ENCODE data around the gene LRMDA. TPM values are rescaled to one million over a fixed set of nuclear protein-coding genes. Genes with fewer than 3 reads are reported as not detected.

The LRMDA gene
- total and polyA plus RNA-seq, 2 of the 8 experiments (the other 6 are each of a cell fraction or from before 2014, with no cell fraction given) = 0.86 to 2.8 TPM

- H3K4me1 ChIP-seq (replicated peaks in 1 of 4; ENCODE audit: control insufficient read depth in 3 of 4, insufficient read depth in 4 of 4, low read length in 3 of 4) = peaks cover 0 to 2% (median 0%) of the 10 kb centered on the region in 4 experiments; a peak in 1 of 7 replicates
Observed at GRCh38 chr10:76310588-76311080, 879.2 kb downstream of the LRMDA start.

More at GRCh38 chr10:76310588-76311080, 879.2 kb downstream of the LRMDA start:
- Histone ChIP-seq H4K8ac (ENCODE audit: extremely low read depth, insufficient read depth, low read length) (no peak overlapping the region), H2BK15ac (ENCODE audit: low read length) (no peak overlapping the region), H3K4me3 (ENCODE audit: extremely low read depth in 1 of 4, insufficient read depth in 2 of 4, low read depth in 3 of 4, low read length in 4 of 4) (no peak overlapping the region), H3K79me1 (ENCODE audit: low read depth, low read length) (no peaks in the 10 kb centered on the region), H3K9me3 (ENCODE audit: insufficient read depth in 2 of 2, low read depth in 1 of 2, low read length in 1 of 2) (no peaks in the 10 kb centered on the region), H3K18ac (ENCODE audit: extremely low read depth, low read length) (no peak overlapping the region), H3K27me3 (replicated peaks in 1 of 4; ENCODE audit: control insufficient read depth in 3 of 4, extremely low read depth in 1 of 4, insufficient read depth in 3 of 4, low read length in 3 of 4) (no peaks in the 10 kb centered on the region), H4K20me1 (replicated peaks in 1 of 2; ENCODE audit: control insufficient read depth in 1 of 2, insufficient read depth in 2 of 2, low read length in 2 of 2) (no peaks in the 10 kb centered on the region), H3K23ac (ENCODE audit: insufficient read length) (no peak overlapping the region), H4K91ac (replicated peaks; ENCODE audit: insufficient read length, low read length) (no peak overlapping the region), H3K4me2 (ENCODE audit: insufficient read depth in 1 of 2, low read depth in 2 of 2, low read length in 2 of 2) (no peak overlapping the region), H3K14ac (ENCODE audit: insufficient read length) (no peak overlapping the region), H2AFZ (ENCODE audit: low read length) (no peak overlapping the region), H2BK5ac (ENCODE audit: low read depth, low read length) (no peak overlapping the region), H2BK12ac (ENCODE audit: low read depth, low read length) (no peak overlapping the region), H3K27ac (ENCODE audit: low read depth, low read length) (no peak overlapping the region), H3K36me3 (ENCODE audit: control insufficient read depth in 2 of 4, insufficient read depth in 4 of 4, low read length in 3 of 4) (no peaks in the 10 kb centered on the region), H3K9ac (replicated peaks in 1 of 4; ENCODE audit: extremely low read depth in 1 of 4, low read depth in 3 of 4, low read length in 3 of 4) (no peak overlapping the region), H4K5ac (ENCODE audit: insufficient read length, low read depth, low read length) (no peak overlapping the region), H2BK120ac (replicated peaks; ENCODE audit: low read depth, low read length) (no peak overlapping the region), H3K56ac (replicated peaks; ENCODE audit: insufficient read length, low read depth, low read length) (no peak overlapping the region), H3K79me2 (ENCODE audit: control insufficient read depth in 1 of 2, insufficient read depth in 2 of 2, low read length in 2 of 2) (no peaks in the 10 kb centered on the region), H2AK5ac (ENCODE audit: low read depth, low read length) (no peak overlapping the region), H2BK20ac (ENCODE audit: low read length) (no peak overlapping the region), H3K4ac (replicated peaks; ENCODE audit: insufficient read length, low read depth, low read length) (no peak overlapping the region), H3K23me2 (ENCODE audit: low read depth, low read length) (no peaks in the 10 kb centered on the region)
- no peak for DNase-seq (ENCODE audit: low read depth in 1 of 2, low spot score in 2 of 2)
- ChIA-PET CTCF (ENCODE audit: partially characterized antibody) (interaction anchor here (1.3 to 2.4 kb wide), 3 partner anchors 41 to 800 kb away, joined by 3 to 6 read pairs (median 3); no protein-coding TSS in a partner anchor), POLR2A (ENCODE audit: partially characterized antibody) (no interaction called here)
- WGBS, 2 experiments (ENCODE audit: extremely low coverage in 1 of 2, insufficient coverage in 1 of 2, insufficient read length in 1 of 2, insufficient replicate concordance in 2 of 2, low coverage in 1 of 2, low lambda C conversion rate in 2 of 2, missing lambda C conversion rate in 1 of 2) = 96% methylated on average over 1 of the region's 1 CpG; no CpG with 5 or more reads in 1 of the 2 experiments
- TF ChIP-seq SAP30 (IDR thresholded peaks at IDR 0.05; ENCODE audit: insufficient read depth, insufficient replicate concordance, low read length) (no peak), PHF8 (conservative IDR thresholded peaks at IDR 0.05; ENCODE audit: low read depth, low read length) (no peak), CEBPB (IDR thresholded peaks at IDR 0.05; ENCODE audit: low read depth, low read length) (no peak), YY1 (IDR thresholded peaks at IDR 0.05; ENCODE audit: low read depth, low read length) (no peak), SP2 (IDR thresholded peaks at IDR 0.05; ENCODE audit: low read length) (no peak), POLR2A (IDR thresholded peaks at IDR 0.05; ENCODE audit: control extremely low read depth in 1 of 2, low read depth in 2 of 2, low read length in 2 of 2) (no peak), RFX5 (IDR thresholded peaks at IDR 0.05; ENCODE audit: borderline replicate concordance, low read depth, low read length) (no peak), EGR1 (IDR thresholded peaks at IDR 0.05; ENCODE audit: borderline replicate concordance, low read depth, low read length) (no peak), USF2 (IDR thresholded peaks at IDR 0.05; ENCODE audit: low read length) (no peak)
- TF ChIP-seq, protein P1, sequence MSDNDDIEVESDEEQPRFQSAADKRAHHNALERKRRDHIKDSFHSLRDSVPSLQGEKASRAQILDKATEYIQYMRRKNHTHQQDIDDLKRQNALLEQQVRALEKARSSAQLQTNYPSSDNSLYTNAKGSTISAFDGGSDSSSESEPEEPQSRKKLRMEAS (IDR thresholded peaks at IDR 0.05) = no peak
- TF ChIP-seq, protein P2, sequence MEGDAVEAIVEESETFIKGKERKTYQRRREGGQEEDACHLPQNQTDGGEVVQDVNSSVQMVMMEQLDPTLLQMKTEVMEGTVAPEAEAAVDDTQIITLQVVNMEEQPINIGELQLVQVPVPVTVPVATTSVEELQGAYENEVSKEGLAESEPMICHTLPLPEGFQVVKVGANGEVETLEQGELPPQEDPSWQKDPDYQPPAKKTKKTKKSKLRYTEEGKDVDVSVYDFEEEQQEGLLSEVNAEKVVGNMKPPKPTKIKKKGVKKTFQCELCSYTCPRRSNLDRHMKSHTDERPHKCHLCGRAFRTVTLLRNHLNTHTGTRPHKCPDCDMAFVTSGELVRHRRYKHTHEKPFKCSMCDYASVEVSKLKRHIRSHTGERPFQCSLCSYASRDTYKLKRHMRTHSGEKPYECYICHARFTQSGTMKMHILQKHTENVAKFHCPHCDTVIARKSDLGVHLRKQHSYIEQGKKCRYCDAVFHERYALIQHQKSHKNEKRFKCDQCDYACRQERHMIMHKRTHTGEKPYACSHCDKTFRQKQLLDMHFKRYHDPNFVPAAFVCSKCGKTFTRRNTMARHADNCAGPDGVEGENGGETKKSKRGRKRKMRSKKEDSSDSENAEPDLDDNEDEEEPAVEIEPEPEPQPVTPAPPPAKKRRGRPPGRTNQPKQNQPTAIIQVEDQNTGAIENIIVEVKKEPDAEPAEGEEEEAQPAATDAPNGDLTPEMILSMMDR (IDR thresholded peaks at IDR 0.05; ENCODE audit: control extremely low read depth in 1 of 3, insufficient read depth in 1 of 3, low read depth in 1 of 3, low read length in 3 of 3) = no peak
- no peak for FAIRE-seq
